ENCODE results near the gene CPNE2. TPM values are rescaled to one million over a fixed set of nuclear protein-coding genes. Genes with fewer than 3 reads are reported as not detected.

Gene CPNE2
- total and polyA plus RNA-seq, 5 donors from 2014 or later, result 15.3 to 54.7 (median 42.7) TPM

DNA sequence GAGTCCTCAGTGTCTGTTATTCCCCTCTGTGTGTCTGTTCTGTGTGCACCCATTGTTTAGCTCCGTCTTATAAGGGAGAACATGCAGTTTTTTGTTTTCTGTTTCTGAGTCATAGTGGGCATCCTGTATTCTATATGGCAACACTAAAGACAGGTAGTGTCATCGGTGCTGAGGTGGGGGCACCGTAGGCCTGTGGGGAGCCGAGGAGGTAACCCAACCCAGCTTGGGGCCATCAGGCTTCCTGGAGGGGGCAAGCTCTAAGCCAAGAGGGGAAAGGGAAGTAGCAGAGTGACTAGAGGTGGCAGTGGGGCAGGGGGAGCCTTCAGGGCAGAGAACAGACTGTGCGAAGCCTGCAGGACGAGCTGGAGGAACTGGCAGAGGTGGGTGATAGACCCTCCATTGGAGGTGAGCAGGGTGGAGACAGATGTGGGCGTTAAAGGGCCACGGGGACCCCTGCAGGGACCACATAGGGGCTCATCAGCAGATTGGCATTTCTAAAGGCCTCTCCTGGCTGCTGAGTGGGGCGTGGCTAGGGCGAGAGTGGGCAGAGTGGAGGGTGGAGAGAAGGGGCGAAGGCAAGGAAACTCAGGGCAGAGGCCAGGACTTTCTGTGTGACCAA is 36.5 kb downstream of the CPNE2 start:
- peak overlapping the region; percentile 88 for H3K27ac ChIP-seq (ENCODE audit: insufficient read depth, low read length, poor library complexity, severe bottlenecking)

DNA sequence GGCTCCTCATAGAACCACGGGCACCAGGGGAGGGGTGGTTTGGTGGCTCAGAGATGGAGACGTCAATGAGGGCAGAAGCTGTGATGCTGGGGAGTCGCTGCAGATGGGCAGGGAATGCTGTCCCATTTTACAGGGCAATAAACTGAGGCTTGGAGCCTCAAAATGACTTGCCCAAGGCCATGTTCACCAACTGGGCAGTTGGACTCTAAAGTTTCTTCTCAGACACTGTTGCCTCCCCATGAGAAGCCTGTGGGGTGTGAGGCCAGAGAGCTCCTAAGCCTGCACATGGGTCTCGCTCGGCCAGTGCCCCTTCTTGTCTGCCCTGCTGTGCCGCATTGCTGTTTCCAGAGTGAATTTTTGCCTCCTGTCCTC is 38.6 kb downstream of the CPNE2 start:
- H3K4me3 Mint-ChIP-seq, result peak overlapping the region; percentile 73 to 96 (median 88)
- peak overlapping the region; percentile 88 for H3K27ac ChIP-seq (ENCODE audit: insufficient read depth, low read length, poor library complexity, severe bottlenecking)
- no peaks in the 10 kb centered on the region for H3K27me3 ChIP-seq (ENCODE audit: control insufficient read depth, insufficient read depth, low read length)
- H3K27me3 Mint-ChIP-seq, result no peaks in the 10 kb centered on the region
- H3K27ac Mint-ChIP-seq, result peak overlapping the region; percentile 95 to 99 (median 97)
- no peak for ATAC-seq (ENCODE audit: low read depth in 2 of 2)
- H3K4me3 ChIP-seq (ENCODE audit: low read depth, low read length), result peak overlapping the region; percentile 52
- H3K4me1 ChIP-seq (ENCODE audit: control insufficient read depth, insufficient read depth, low read length, poor library complexity, severe bottlenecking), result peaks cover 99% of the 10 kb centered on the region
- no peaks in the 10 kb centered on the region for H3K36me3 ChIP-seq (ENCODE audit: control insufficient read depth, insufficient read depth, low read length)
- H3K4me1 Mint-ChIP-seq, result peaks cover 9 to 99% (median 65%) of the 10 kb centered on the region in 4 donors
- H3K9me3 Mint-ChIP-seq, result peaks cover 0 to 2% (median 0%) of the 10 kb centered on the region in 7 donors
- peaks cover 10% of the 10 kb centered on the region for H3K36me3 Mint-ChIP-seq
- no peaks in the 10 kb centered on the region for H3K9me3 ChIP-seq (ENCODE audit: control insufficient read depth in 2 of 2, low read length in 2 of 2)
- no peak for DNase-seq

More for the DNA sequence above, 36.5 kb downstream of the CPNE2 start:
- H3K4me3 ChIP-seq (ENCODE audit: low read depth, low read length), result peak overlapping the region; percentile 35
- H3K27me3 Mint-ChIP-seq, result no peaks in the 10 kb centered on the region
- DNase-seq (peak; percentile 43 to 88 (median 79)), ATAC-seq (ENCODE audit: low read depth in 2 of 2) (peak; percentile 90 to 91)
- no peaks in the 10 kb centered on the region for H3K36me3 ChIP-seq (ENCODE audit: control insufficient read depth, insufficient read depth, low read length)
- peaks cover 10% of the 10 kb centered on the region for H3K36me3 Mint-ChIP-seq
- peaks cover 0 to 2% (median 0%) of the 10 kb centered on the region in 7 donors for H3K9me3 Mint-ChIP-seq
- H3K4me1 ChIP-seq (ENCODE audit: control insufficient read depth, insufficient read depth, low read length, poor library complexity, severe bottlenecking), result peaks cover 81% of the 10 kb centered on the region
- no peaks in the 10 kb centered on the region for H3K27me3 ChIP-seq (ENCODE audit: control insufficient read depth, insufficient read depth, low read length)
- peak overlapping the region; percentile 95 to 100 (median 99) for H3K27ac Mint-ChIP-seq
- no peaks in the 10 kb centered on the region for H3K9me3 ChIP-seq (ENCODE audit: control insufficient read depth in 2 of 2, low read length in 2 of 2)
- peaks cover 6 to 99% (median 65%) of the 10 kb centered on the region in 4 donors for H3K4me1 Mint-ChIP-seq
- peak overlapping the region; percentile 73 to 95 (median 86) for H3K4me3 Mint-ChIP-seq

DNA sequence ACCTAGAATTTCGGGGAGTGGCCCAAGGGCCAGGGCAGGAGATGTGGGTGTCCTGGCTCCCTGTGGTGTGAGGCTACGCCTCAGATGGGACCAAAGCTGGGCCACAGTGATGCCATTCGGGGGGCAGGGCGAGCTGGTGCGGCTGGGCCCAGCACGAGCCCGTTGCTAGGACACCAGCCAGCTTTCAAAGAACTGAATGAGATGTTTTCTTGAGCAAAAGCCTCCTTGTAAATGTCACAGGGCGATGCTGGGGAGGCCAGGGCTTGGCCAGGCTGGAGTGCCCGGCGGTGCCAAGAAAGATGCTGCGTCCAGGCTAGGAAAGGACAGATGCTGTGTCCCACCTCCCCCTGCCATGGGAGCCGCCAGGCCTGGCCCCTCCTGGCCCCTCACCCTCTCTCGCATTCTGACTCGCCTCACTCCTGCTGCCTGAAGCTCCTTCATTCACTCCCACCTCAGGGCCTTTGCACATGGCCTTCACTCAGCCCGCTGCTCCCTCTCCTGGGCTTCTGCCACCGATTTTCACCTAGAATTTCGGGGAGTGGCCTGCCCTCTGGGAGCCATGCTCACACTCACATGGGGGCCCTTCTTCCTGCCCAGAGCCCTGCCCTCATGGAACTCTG is 39.1 kb downstream of the CPNE2 start:
- peaks cover 0 to 2% (median 0%) of the 10 kb centered on the region in 7 donors for H3K9me3 Mint-ChIP-seq
- H3K4me1 Mint-ChIP-seq, result peaks cover 9 to 99% (median 63%) of the 10 kb centered on the region in 4 donors
- Histone ChIP-seq H3K36me3 (ENCODE audit: control insufficient read depth, insufficient read depth, low read length) (no peaks in the 10 kb centered on the region), H3K27me3 (ENCODE audit: control insufficient read depth, insufficient read depth, low read length) (no peaks in the 10 kb centered on the region), H3K4me1 (ENCODE audit: control insufficient read depth, insufficient read depth, low read length, poor library complexity, severe bottlenecking) (peaks cover 99% of the 10 kb centered on the region), H3K4me3 (ENCODE audit: low read depth, low read length) (peak overlapping the region; percentile 52), H3K27ac (ENCODE audit: insufficient read depth, low read length, poor library complexity, severe bottlenecking) (peak overlapping the region; percentile 88), H3K9me3 (ENCODE audit: control insufficient read depth in 2 of 2, low read length in 2 of 2) (no peaks in the 10 kb centered on the region)
- no peak for ATAC-seq (ENCODE audit: low read depth in 2 of 2)
- peak in 2 of 3 donors; percentile 29 for DNase-seq
- peak overlapping the region; percentile 95 to 99 (median 97) for H3K27ac Mint-ChIP-seq
- H3K4me3 Mint-ChIP-seq, result peak overlapping the region; percentile 73 to 96 (median 88)
- H3K36me3 Mint-ChIP-seq, result peaks cover 10% of the 10 kb centered on the region
- H3K27me3 Mint-ChIP-seq, result no peaks in the 10 kb centered on the region

DNA sequence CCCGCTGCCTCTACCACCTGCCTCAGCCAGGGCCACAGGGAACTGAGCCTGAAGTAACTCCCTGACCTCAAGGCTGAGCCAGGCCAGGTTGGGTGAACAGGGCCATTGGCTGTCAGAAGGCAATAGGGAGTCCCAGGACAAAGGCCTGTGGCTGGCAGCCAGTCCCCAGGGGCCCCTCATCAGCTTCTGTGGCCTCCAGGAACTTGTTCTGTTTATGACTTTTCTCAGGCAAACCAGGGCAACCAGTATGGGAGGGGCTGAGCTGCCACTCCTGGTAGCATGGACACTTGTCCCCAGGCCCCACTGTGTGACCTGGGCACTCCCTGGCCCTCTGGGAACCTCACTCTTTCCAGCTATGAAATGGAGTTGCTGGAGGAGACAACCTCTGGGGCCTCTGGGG is 40.1 kb downstream of the CPNE2 start:
- H3K4me1 ChIP-seq (ENCODE audit: control insufficient read depth, insufficient read depth, low read length, poor library complexity, severe bottlenecking), result peaks cover 89% of the 10 kb centered on the region
- Mint-ChIP-seq H3K9me3 (no peaks in the 10 kb centered on the region), H3K27ac (peak overlapping the region; percentile 95 to 99 (median 98)), H3K27me3 (no peaks in the 10 kb centered on the region), H3K4me1 (peaks cover 9 to 97% (median 53%) of the 10 kb centered on the region in 4 donors), H3K4me3 (peak overlapping the region; percentile 73 to 89 (median 80)), H3K36me3 (peaks cover 7% of the 10 kb centered on the region)
- no peak for DNase-seq
- H3K4me3 ChIP-seq (ENCODE audit: low read depth, low read length), result no peak overlapping the region
- H3K27ac ChIP-seq (ENCODE audit: insufficient read depth, low read length, poor library complexity, severe bottlenecking), result peak overlapping the region; percentile 88
- H3K36me3 ChIP-seq (ENCODE audit: control insufficient read depth, insufficient read depth, low read length), result no peaks in the 10 kb centered on the region
- no peaks in the 10 kb centered on the region for H3K9me3 ChIP-seq (ENCODE audit: control insufficient read depth in 2 of 2, low read length in 2 of 2)
- H3K27me3 ChIP-seq (ENCODE audit: control insufficient read depth, insufficient read depth, low read length), result no peaks in the 10 kb centered on the region
- ATAC-seq (ENCODE audit: low read depth in 2 of 2), result no peak

DNA sequence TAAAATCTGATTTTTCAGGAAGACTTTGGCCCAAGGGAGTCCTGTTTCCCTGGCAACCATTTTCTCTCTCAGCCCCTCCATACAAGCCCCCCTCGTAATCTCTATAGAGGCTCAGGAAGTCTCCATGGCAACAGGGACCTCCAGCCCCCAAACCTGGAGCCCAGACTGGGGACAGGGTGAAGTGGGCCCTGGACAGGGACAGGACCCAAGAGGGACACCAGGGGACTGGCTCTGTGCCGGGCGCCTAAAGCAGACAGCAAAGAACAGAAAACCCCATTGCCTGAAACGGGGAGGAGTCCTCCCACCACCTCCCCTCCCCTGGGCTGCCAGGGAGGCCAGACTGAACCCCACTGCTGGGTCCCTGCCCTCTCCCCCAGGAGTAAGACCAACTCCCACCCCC is 40.6 kb downstream of the CPNE2 start:
- no peak for DNase-seq
- peaks cover 9 to 96% (median 48%) of the 10 kb centered on the region in 4 donors for H3K4me1 Mint-ChIP-seq
- no peak for ATAC-seq (ENCODE audit: low read depth in 2 of 2)
- peak overlapping the region; percentile 88 for H3K27ac ChIP-seq (ENCODE audit: insufficient read depth, low read length, poor library complexity, severe bottlenecking)
- H3K9me3 ChIP-seq (ENCODE audit: control insufficient read depth in 2 of 2, low read length in 2 of 2), result no peaks in the 10 kb centered on the region
- H3K27me3 Mint-ChIP-seq, result no peaks in the 10 kb centered on the region
- H3K27ac Mint-ChIP-seq, result peak overlapping the region; percentile 95 to 99 (median 98)
- no peaks in the 10 kb centered on the region for H3K27me3 ChIP-seq (ENCODE audit: control insufficient read depth, insufficient read depth, low read length)
- H3K4me3 ChIP-seq (ENCODE audit: low read depth, low read length), result peak overlapping the region; percentile 58
- H3K4me3 Mint-ChIP-seq, result peak overlapping the region; percentile 73 to 94 (median 88)
- H3K36me3 ChIP-seq (ENCODE audit: control insufficient read depth, insufficient read depth, low read length), result no peaks in the 10 kb centered on the region
- H3K4me1 ChIP-seq (ENCODE audit: control insufficient read depth, insufficient read depth, low read length, poor library complexity, severe bottlenecking), result peaks cover 84% of the 10 kb centered on the region
- H3K9me3 Mint-ChIP-seq, result no peaks in the 10 kb centered on the region
- H3K36me3 Mint-ChIP-seq, result peaks cover 6% of the 10 kb centered on the region

DNA sequence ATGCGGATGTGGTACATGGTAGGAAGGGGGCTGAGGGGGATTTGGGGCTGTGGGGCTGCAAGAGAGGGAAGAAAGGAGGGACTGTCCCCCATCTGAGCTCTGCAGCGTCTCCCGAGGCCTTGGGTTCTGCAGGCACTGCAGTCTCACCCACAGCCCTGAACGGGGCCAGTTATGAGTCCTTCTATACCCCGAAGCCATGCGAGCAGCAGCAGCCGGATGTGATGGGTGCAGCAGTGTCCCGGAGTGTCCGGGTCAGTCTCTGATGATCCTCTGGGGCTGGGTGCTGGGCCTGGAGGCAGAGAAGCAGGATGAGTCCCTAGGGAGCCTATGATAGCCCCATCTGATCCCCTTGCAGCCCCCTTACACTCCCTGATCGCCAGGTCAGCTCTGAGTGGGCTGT is 41.5 kb downstream of the CPNE2 start:
- ATAC-seq (ENCODE audit: low read depth in 2 of 2), result peak in 1 of 2 donors; percentile 37
- Mint-ChIP-seq H3K4me1 (peaks cover 8 to 96% (median 45%) of the 10 kb centered on the region in 4 donors), H3K27ac (peak overlapping the region; percentile 95 to 98 (median 97)), H3K27me3 (no peaks in the 10 kb centered on the region), H3K9me3 (no peaks in the 10 kb centered on the region), H3K36me3 (peaks cover 11% of the 10 kb centered on the region), H3K4me3 (peak overlapping the region; percentile 73 to 94 (median 88))
- peak in 2 of 3 donors; percentile 30 to 56 for DNase-seq
- Histone ChIP-seq H3K27ac (ENCODE audit: insufficient read depth, low read length, poor library complexity, severe bottlenecking) (peak overlapping the region; percentile 88), H3K27me3 (ENCODE audit: control insufficient read depth, insufficient read depth, low read length) (no peaks in the 10 kb centered on the region), H3K9me3 (ENCODE audit: control insufficient read depth in 2 of 2, low read length in 2 of 2) (no peaks in the 10 kb centered on the region), H3K4me3 (ENCODE audit: low read depth, low read length) (peak overlapping the region; percentile 58), H3K36me3 (ENCODE audit: control insufficient read depth, insufficient read depth, low read length) (no peaks in the 10 kb centered on the region), H3K4me1 (ENCODE audit: control insufficient read depth, insufficient read depth, low read length, poor library complexity, severe bottlenecking) (peaks cover 75% of the 10 kb centered on the region)

DNA sequence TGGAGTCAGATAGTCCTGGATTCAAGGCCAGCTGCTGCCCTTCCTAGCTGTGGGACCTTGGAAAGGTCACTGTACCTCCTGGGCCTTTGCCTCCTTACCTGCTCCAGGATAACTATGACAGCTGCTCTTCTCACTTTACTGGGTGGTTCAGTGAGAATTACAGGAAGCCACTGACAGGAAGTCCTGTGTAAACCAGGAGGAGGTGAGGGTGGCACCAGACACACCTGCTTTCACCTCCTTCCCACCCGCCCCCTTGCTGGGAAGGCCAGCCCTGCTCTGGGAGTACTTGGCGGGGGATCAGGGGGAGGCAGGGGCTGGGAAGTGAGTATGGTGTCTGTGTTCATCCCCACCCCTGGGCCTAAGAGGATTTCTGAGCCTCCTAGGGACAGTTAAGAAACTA is 42.6 kb downstream of the CPNE2 start:
- Mint-ChIP-seq H3K36me3 (peaks cover 15% of the 10 kb centered on the region), H3K4me1 (peaks cover 14 to 96% (median 42%) of the 10 kb centered on the region in 4 donors), H3K27ac (peak overlapping the region; percentile 95 to 98 (median 97)), H3K27me3 (no peaks in the 10 kb centered on the region), H3K9me3 (no peaks in the 10 kb centered on the region), H3K4me3 (peak overlapping the region; percentile 73 to 94 (median 88))
- peak overlapping the region; percentile 88 for H3K27ac ChIP-seq (ENCODE audit: insufficient read depth, low read length, poor library complexity, severe bottlenecking)
- no peaks in the 10 kb centered on the region for H3K9me3 ChIP-seq (ENCODE audit: control insufficient read depth in 2 of 2, low read length in 2 of 2)
- H3K4me1 ChIP-seq (ENCODE audit: control insufficient read depth, insufficient read depth, low read length, poor library complexity, severe bottlenecking), result peaks cover 64% of the 10 kb centered on the region
- DNase-seq, result peak; percentile 13 to 76 (median 49)
- peak; percentile 77 to 82 for ATAC-seq (ENCODE audit: low read depth in 2 of 2)
- no peaks in the 10 kb centered on the region for H3K27me3 ChIP-seq (ENCODE audit: control insufficient read depth, insufficient read depth, low read length)
- H3K36me3 ChIP-seq (ENCODE audit: control insufficient read depth, insufficient read depth, low read length), result no peaks in the 10 kb centered on the region
- H3K4me3 ChIP-seq (ENCODE audit: low read depth, low read length), result peak overlapping the region; percentile 81
